OCI-LY7 (cell line): ENCODE measurements around the gene CDC42EP1. TPM values are rescaled to one million over a fixed set of nuclear protein-coding genes. Genes with fewer than 3 reads are reported as not detected.

Experiments
- BruUV-seq: library from RNA; stranded (reverse); fragments of 400-500 nt; replicated peaks from 2 replicates; lab custom pipeline; 2021; lab: Mats Ljungman, UMichigan
- CTCF ChIA-PET: fragments of 300-600 bp; sonication (Branson Sonifier 250); formaldehyde crosslinking; loops from one replicate; lab custom pipeline; 2022; ENCODE audit warnings: antibody characterized with exemption; ENCODE audit not compliant: unreplicated experiment; lab: Charles Lee
- POLR2A ChIA-PET: fragments of 300-600 bp; sonication (Branson Sonifier 250); formaldehyde crosslinking; loops from one replicate; lab custom pipeline; 2022; ENCODE audit warnings: antibody characterized with exemption; lab: Charles Lee
- DNase-seq: peaks from one replicate; pipeline ENCODE4 v3.0.0-alpha.2; 2015; ENCODE audit warnings: low spot score
- H2AFZ ChIP-seq: fragments of 200-600 bp; sonication (generic), shearing (Covaris generic); 2 replicates; pipeline ENCODE4 v1.6.1; 2014; ENCODE audit warnings: mild to moderate bottlenecking, antibody characterized with exemption, low read length, moderate library complexity
- H3K27ac ChIP-seq: fragments of 200-600 bp; sonication (generic); 2 replicates; pipeline ENCODE4 v1.5.1; 2014; ENCODE audit warnings: mixed run types, low read depth, mild to moderate bottlenecking, moderate library complexity, low read length, inconsistent platforms; ENCODE audit not compliant: poor library complexity, severe bottlenecking
- H3K36me3 ChIP-seq: fragments of 200-600 bp; sonication (generic); 2 replicates; pipeline ENCODE4 v1.6.1; 2014; ENCODE audit warnings: mild to moderate bottlenecking, antibody characterized with exemption, low read length, moderate library complexity, mixed read lengths; ENCODE audit not compliant: insufficient read depth
- H3K4me1 ChIP-seq: fragments of 200-600 bp; sonication (generic); 2 replicates; pipeline ENCODE4 v1.5.1; 2014; ENCODE audit warnings: mild to moderate bottlenecking, low read length; ENCODE audit not compliant: insufficient read depth, poor library complexity, severe bottlenecking
- H3K4me2 ChIP-seq: fragments of 200-600 bp; sonication (generic); 2 replicates; pipeline ENCODE4 v1.6.1; 2014; ENCODE audit warnings: mild to moderate bottlenecking, low read length
- H3K4me3 ChIP-seq: fragments of 200-600 bp; sonication (generic); 2 replicates; pipeline ENCODE4 v1.5.1; 2014; ENCODE audit warnings: mild to moderate bottlenecking, low read depth, low read length; ENCODE audit not compliant: poor library complexity, severe bottlenecking
- H3K79me2 ChIP-seq: fragments of 200-600 bp; sonication (generic); 2 replicates; pipeline ENCODE4 v1.6.1; 2016; ENCODE audit warnings: low read depth, mild to moderate bottlenecking, low read length, moderate library complexity, mixed read lengths; ENCODE audit not compliant: insufficient read depth
- H3K9me2 ChIP-seq: fragments of 200-600 bp; sonication (generic); 2 replicates; pipeline ENCODE4 v1.6.1; 2016; ENCODE audit warnings: mild to moderate bottlenecking, low read length, mixed read lengths; ENCODE audit not compliant: insufficient read depth
- H3K9me3 ChIP-seq: fragments of 200-600 bp; sonication (generic); 2 replicates; pipeline ENCODE4 v1.6.1; 2014; ENCODE audit warnings: mild to moderate bottlenecking, mixed run types, low read length, mixed read lengths
- H4K20me1 ChIP-seq: fragments of 200-600 bp; sonication (generic); 2 replicates; pipeline ENCODE4 v1.6.1; 2014; ENCODE audit warnings: mild to moderate bottlenecking, antibody characterized with exemption, low read length, moderate library complexity, mixed read lengths; ENCODE audit not compliant: insufficient read depth
- CTCF ChIP-seq: fragments of 200-600 bp; sonication (generic); conservative IDR thresholded peaks from 2 replicates; pipeline ENCODE4 v1.5.1; 2014; ENCODE audit warnings: mild to moderate bottlenecking, antibody characterized with exemption, low read length, moderate library complexity, mixed read lengths
- EZH2phosphoT487 ChIP-seq: fragments of 200-600 bp; sonication (generic); IDR thresholded peaks from 2 replicates; pipeline ENCODE4 v1.6.1; 2018; ENCODE audit warnings: low read depth, borderline replicate concordance, mild to moderate bottlenecking, mixed run types, antibody characterized with exemption, low read length, moderate library complexity, mixed read lengths
- intact Hi-C: fragments of 100-400 bp; cut with micrococcal nuclease; formaldehyde crosslinking; loops from one replicate; pipeline ENCODE4 v1.10.0; 2022; ENCODE audit not compliant: unreplicated experiment
- total RNA-seq, 2 experiments: library from RNA; depleted of rRNA in 1 of 2; stranded (reverse); fragments of >200 nt in 1 of 2; shearing (Covaris generic) in 1 of 2; gene quantifications; 2 replicates each; pipeline ENCODE4 v1.2.3, GENCODE V29; 2014 to 2022

CDC42EP1 gene
- total RNA-seq, 2 experiments from 2014 or later: not detected

- intact Hi-C loops: loop anchor here (5.0 kb wide), 2 partner anchors 34 to 69 kb away; partner anchors contain the start of gene LGALS1
- H3K79me2 ChIP-seq: peaks cover 32% of the 10 kb centered on the region
- H3K9me2 ChIP-seq: no peaks in the 10 kb centered on the region
- H3K4me2 ChIP-seq: peak overlapping the region; percentile 94
- no peaks in the 10 kb centered on the region for H4K20me1 ChIP-seq
- peak overlapping the region; percentile 94 for H2AFZ ChIP-seq
- peaks cover 21% of the 10 kb centered on the region for H3K36me3 ChIP-seq
- POLR2A ChIA-PET: interaction anchor here (0.7 to 3.3 kb wide), 14 partner anchors 10 to 356 kb away, joined by 3 to 25 read pairs (median 4); partner anchors contain the start of genes NOL12 and PDXP
- H3K9me3 ChIP-seq: no peaks in the 10 kb centered on the region
- TF ChIP-seq CTCF (no peak), EZH2phosphoT487 (no peak)
- peaks cover 40% of the 10 kb centered on the region for H3K4me1 ChIP-seq
- peak overlapping the region; percentile 90 for H3K27ac ChIP-seq
- no peak for DNase-seq
- H3K4me3 ChIP-seq: peak overlapping the region; percentile 77
- CTCF ChIA-PET: interaction anchor here (0.6 to 1.0 kb wide), 5 partner anchors 12 to 751 kb away, joined by 3 to 4 read pairs (median 3); no protein-coding TSS in a partner anchor
- BruUV-seq: TSS peak; percentile 83
Measured at GRCh38 chr22:37607935-37608476, 47.7 kb downstream of the CDC42EP1 start.

- no peaks in the 10 kb centered on the region for H3K9me3 ChIP-seq
- ChIA-PET CTCF (interaction anchor here (0.6 to 1.1 kb wide), 6 partner anchors 10 to 409 kb away, joined by 3 to 5 read pairs (median 4); no protein-coding TSS in a partner anchor), POLR2A (interaction anchor here (0.7 to 3.3 kb wide), 12 partner anchors 8 to 356 kb away, joined by 3 to 25 read pairs (median 4); partner anchors contain the start of genes NOL12 and PDXP)
- peaks cover 40% of the 10 kb centered on the region for H3K4me1 ChIP-seq
- H3K9me2 ChIP-seq: no peaks in the 10 kb centered on the region
- intact Hi-C loops: loop anchor here (5.0 kb wide), 2 partner anchors 34 to 69 kb away; partner anchors contain the start of gene LGALS1
- H3K36me3 ChIP-seq: peaks cover 26% of the 10 kb centered on the region
- peak within 1 kb of the TSS; percentile 77 for H3K4me3 ChIP-seq
- peak within 1 kb of the TSS; percentile 94 for H2AFZ ChIP-seq
- H3K4me2 ChIP-seq: peak within 1 kb of the TSS; percentile 94
- no peaks in the 10 kb centered on the region for H4K20me1 ChIP-seq
- TF ChIP-seq EZH2phosphoT487: no peak
- TF ChIP-seq CTCF: no peak
- H3K79me2 ChIP-seq: peaks cover 32% of the 10 kb centered on the region
- BruUV-seq: no TSS peak
- H3K27ac ChIP-seq: peak within 1 kb of the TSS; percentile 90
- DNase-seq: peak; percentile 99
Measured at GRCh38 chr22:37608477-37609239, 48.4 kb downstream of the CDC42EP1 start, which contains the start of gene GGA1. TSS of gene GGA1 (plus strand) at chr22:37608834. CDS start at chr22:37608861, 27 bp downstream.
